Inferior parietal cortex (tissue), 1 donor: ENCODE results near the gene FAM76B.

Experiments
- DNase-seq: peaks from one replicate; pipeline ENCODE4 v3.0.0-alpha.2; 2016; ENCODE audit errors: extremely low spot score

Gene FAM76B

GRCh38 chr11:95792200-95792599, 2.6 kb upstream of the FAM76B start:
- DNase-seq = no peak

- no peak for DNase-seq
Measured at GRCh38 chr11:95791709-95792033, 2.1 kb upstream of the FAM76B start.

GRCh38 chr11:95790933-95791708, 1.5 kb upstream of the FAM76B start:
- DNase-seq = peak; percentile 46

- DNase-seq = peak; percentile 99
Measured at GRCh38 chr11:95790123-95790932, 746 bp upstream of the FAM76B start, which contains the start of gene CEP57. CEP57 (plus strand) TSS chr11:95790498; CDS start chr11:95790699, 201 bp downstream.

DNA sequence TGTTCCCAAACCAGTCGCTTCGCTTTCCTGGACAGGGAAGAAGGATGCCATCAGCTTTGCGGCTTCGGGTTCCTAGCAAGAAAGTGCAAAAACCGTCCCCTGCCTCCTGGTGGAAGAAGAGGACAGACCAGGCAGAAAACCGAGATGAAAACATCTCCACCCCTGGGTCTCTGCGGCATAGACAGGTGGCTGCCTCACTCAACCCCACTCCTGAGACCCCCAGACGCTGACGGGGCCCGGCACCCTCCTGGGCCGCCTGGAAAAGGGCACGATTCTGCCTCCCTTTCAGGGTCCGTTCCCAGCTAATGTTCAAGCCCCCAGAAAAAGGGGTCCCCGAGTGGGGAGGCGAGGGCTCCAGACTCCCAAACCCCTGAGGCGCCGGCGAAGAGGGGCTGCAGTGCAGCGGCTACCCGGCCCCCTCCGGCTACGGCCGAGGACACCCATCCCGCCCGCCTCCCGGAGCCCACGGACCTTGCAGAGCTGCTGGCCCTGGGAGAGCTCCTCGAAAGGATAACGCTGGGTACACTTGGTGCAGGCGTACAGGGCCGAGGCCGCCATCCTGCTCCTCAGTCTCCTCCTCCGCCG, 569 bp downstream of the FAM76B start:
- DNase-seq = no peak

- DNase-seq = no peak
Measured at GRCh38 chr11:95780544-95780943, 9.0 kb downstream of the FAM76B start.

GRCh38 chr11:95778699-95779098, 10.9 kb downstream of the FAM76B start:
- DNase-seq = no peak

- no peak for DNase-seq
Measured at GRCh38 chr11:95776859-95777258, 12.7 kb downstream of the FAM76B start.

DNA sequence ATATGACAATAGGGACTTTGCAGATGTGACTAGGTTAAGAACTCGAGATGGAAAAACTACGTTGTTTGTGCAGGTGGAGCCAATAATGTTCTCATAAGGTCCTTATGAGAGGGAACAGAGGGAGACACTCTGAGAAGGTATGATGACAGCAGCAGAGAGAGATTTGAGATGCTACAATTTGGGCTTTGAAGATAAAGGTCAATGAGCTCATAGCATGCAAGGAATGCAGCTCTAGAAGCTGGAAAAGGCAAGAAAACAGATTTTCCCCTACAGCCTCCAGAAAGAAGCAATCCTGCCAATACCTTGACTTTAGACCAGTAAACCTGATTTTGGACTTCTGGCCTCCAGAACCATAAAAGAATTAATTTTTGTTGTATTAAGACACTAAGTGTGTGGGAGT, 21.1 kb downstream of the FAM76B start:
- no peak for DNase-seq

DNA sequence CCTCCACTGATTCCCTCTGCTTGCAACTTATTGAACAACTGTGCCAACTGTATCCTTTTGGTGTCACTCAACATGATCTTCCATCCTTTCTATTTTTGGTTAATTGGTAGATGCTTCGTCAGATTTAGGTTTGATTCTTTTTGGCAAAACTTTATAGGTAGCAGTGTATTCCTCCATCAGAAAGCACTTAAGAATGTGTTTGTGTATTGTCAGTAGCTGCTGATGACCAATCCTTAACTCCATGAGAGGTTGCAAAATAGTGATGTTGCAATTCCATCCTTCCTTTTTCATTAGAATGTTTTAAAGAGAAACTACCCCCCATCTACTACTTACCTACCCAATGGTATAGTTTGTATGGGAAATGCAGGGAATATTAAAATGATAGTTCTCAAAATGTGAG, 22.1 kb downstream of the FAM76B start:
- DNase-seq = no peak

- DNase-seq = no peak
Measured at GRCh38 chr11:95766701-95767100, 22.9 kb downstream of the FAM76B start.

GRCh38 chr11:95764267-95764898, 25.2 kb downstream of the FAM76B start:
- DNase-seq = peak; percentile 78

GRCh38 chr11:95762534-95762933, 27.0 kb downstream of the FAM76B start:
- no peak for DNase-seq

DNA sequence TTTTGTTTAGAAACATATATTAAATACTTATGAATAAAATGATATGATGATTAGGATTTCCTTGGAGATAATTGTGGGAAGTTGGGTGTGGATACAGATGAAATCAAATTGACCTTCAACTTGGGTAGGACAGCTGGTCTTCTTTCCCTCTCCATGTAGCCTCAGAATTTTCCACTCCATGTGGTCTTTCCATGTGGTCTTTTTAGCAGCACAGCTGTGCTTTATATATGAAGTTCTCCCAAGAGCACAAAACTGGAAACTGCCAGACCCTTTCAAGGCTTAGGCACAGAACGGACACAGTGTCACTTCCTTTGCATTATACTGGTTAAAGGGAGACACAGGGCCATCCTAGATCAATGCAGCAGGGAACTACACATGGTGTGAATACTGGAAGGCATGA, 28.6 kb downstream of the FAM76B start:
- no peak for DNase-seq

GRCh38 chr11:95751515-95751914, 38.1 kb downstream of the FAM76B start:
- no peak for DNase-seq

DNA sequence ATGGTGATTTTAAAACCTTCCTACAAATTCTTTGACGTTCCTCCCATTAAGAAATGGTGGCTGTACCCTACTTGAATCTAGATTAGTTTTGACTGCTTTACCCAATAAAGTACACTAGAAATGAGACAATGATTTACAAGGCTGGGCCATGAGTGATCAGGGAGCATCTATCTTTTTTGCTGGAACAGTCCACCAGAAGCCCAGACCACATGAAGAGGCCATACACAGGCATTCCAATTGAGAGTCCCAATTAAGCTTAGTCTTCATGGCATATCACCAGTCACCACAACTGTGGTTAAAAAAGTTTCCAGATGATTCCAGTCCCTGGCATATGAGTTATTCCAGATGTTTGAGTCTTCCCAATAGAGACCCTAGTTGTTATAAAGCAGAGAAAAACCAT, 39.5 kb downstream of the FAM76B start:
- DNase-seq = no peak

DNA sequence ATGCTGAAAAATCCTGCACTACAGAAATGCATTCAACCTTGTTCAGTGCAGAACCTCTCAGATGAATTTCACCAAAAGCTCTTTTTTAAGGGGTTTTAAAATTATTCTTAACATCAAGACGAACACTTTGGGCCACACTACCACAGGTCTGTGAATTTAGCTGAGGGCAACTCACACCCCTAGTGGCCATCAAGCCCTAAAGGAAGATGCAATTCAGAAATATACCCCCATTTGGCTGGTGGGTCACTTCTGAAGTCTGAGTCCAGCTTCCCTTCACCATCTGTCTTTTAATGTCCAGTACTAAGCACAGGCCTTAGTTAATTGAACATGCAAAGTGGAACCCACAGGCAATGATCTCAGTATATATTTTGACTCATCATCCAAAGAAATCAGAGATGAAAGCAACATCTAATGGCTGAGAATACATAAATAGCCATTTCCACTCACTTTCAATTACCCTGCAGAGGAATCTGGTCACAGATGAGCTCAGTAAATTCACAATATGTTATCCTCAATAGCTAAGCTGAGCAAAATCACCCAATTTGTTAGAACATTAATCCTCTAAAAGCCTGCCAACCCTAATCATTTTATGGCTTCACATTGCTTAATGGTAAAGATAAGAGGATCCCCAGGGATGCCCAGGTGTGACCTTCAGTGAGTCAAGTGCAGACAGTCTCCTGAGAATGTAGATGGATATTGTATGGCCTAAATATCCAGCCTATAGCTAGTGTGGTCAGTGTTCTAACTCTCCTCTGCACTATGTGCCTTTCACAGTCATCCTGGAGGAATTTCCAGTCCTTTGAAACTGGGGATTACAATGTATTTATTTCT, 50.3 kb downstream of the FAM76B start:
- no peak for DNase-seq

DNA sequence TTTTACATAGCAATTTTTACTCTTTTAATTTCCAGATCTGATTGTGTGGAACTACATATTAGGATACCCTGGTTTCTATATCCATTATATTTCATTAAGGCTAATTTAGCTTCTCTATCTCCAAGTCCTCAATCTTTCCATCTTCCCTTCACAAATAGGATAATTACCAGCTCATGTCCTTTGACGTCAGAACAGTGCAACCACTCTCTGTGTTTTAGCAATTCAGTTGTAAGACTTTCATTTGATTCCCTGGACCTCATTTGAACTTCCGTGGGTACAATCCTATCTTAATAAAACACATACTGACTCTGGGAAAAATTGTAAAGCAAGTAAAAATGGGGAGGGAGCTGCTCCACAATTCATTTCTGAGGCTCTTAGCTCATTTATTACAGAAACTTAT, 52.8 kb downstream of the FAM76B start:
- no peak for DNase-seq

GRCh38 chr11:95736355-95736754, 53.2 kb downstream of the FAM76B start:
- DNase-seq = no peak

DNA sequence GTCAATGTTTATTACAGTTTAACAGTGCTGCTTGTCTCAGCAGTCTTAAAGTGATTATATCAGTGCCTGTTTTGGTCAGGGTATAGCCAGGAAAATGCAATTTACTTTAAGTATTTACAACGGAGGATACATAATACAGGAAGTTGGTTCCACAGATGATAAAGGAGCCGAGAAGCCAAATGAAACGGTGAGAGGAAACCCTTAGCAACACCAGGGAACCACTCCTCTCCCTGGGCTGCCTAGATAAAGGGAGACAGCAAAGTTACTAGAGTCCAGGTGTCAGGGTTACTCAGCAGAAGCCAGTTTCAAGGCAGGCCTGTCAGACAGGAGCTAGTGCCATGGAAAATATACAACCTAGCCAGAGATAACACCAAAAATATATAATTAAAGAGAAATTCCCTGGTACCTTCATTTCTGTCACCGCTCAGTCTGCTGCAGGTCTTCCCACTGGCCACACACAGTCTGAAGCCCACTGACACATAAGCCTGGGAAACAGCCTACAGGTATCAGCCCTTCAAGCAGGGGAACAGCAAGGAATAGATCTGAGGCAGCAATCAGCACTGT, 55.5 kb downstream of the FAM76B start:
- DNase-seq = peak; percentile 39
